ENCODE results near the gene BCDIN3D.

BCDIN3D gene

GRCh38 chr12:49823951-49824350 lies 19.0 kb downstream of the BCDIN3D start:
- no peak for TF ChIP-seq EZH2 (IDR thresholded peaks at IDR 0.05; ENCODE audit: borderline replicate concordance, low read length)
- TF ChIP-seq CTCF (IDR thresholded peaks at IDR 0.05; ENCODE audit: low read length): no peak
- Histone ChIP-seq H4K20me1 (ENCODE audit: insufficient read depth, low read length) (no peaks in the 10 kb centered on the region), H3K4me3 (ENCODE audit: low read depth, low read length, poor library complexity, severe bottlenecking) (no peak overlapping the region)

GRCh38 chr12:49823350-49823749 lies 19.6 kb downstream of the BCDIN3D start:
- Histone ChIP-seq H3K9me2 (ENCODE audit: low read depth, low read length) (no peaks in the 10 kb centered on the region), H3K27me3 (ENCODE audit: insufficient read depth, low read length) (peaks cover 4% of the 10 kb centered on the region; the same call in 1 of the 2 replicates), H3K9ac (ENCODE audit: low read length) (no peak overlapping the region), H4K20me1 (ENCODE audit: insufficient read depth, low read length) (no peaks in the 10 kb centered on the region), H3K4me2 (ENCODE audit: low read length) (no peak overlapping the region), H2AFZ (ENCODE audit: low read length) (no peak overlapping the region), H3K79me2 (ENCODE audit: insufficient read depth, low read length) (no peaks in the 10 kb centered on the region), H3K4me1 (ENCODE audit: insufficient read depth, low read length, severe bottlenecking) (peaks cover 17% of the 10 kb centered on the region), H3K36me3 (ENCODE audit: insufficient read depth, low read length) (no peaks in the 10 kb centered on the region), H3K9me3 (ENCODE audit: low read length) (no peaks in the 10 kb centered on the region), H3K27ac (ENCODE audit: low read depth, low read length, poor library complexity, severe bottlenecking) (no peak overlapping the region), H3K4me3 (ENCODE audit: low read depth, low read length, poor library complexity, severe bottlenecking) (no peak overlapping the region), H3F3A (ENCODE audit: insufficient read depth, low read length) (no peaks in the 10 kb centered on the region)
- TF ChIP-seq EZH2 (IDR thresholded peaks at IDR 0.05; ENCODE audit: borderline replicate concordance, low read length) (no peak), CTCF (IDR thresholded peaks at IDR 0.05; ENCODE audit: low read length) (no peak)

More at GRCh38 chr12:49823951-49824350, 19.0 kb downstream of the BCDIN3D start:
- Histone ChIP-seq H3K27me3 (ENCODE audit: insufficient read depth, low read length) (peaks cover 4% of the 10 kb centered on the region; the same call in 1 of the 2 replicates), H3K4me2 (ENCODE audit: low read length) (no peak overlapping the region), H3K36me3 (ENCODE audit: insufficient read depth, low read length) (no peaks in the 10 kb centered on the region), H3K79me2 (ENCODE audit: insufficient read depth, low read length) (no peaks in the 10 kb centered on the region), H3K9ac (ENCODE audit: low read length) (no peak overlapping the region), H3K9me2 (ENCODE audit: low read depth, low read length) (no peaks in the 10 kb centered on the region), H3K27ac (ENCODE audit: low read depth, low read length, poor library complexity, severe bottlenecking) (no peak overlapping the region), H2AFZ (ENCODE audit: low read length) (no peak overlapping the region), H3K9me3 (ENCODE audit: low read length) (no peaks in the 10 kb centered on the region), H3K4me1 (ENCODE audit: insufficient read depth, low read length, severe bottlenecking) (peaks cover 22% of the 10 kb centered on the region), H3F3A (ENCODE audit: insufficient read depth, low read length) (no peaks in the 10 kb centered on the region)

GRCh38 chr12:49821373-49822287 lies 21.3 kb downstream of the BCDIN3D start:
- Histone ChIP-seq H3K27me3 (ENCODE audit: insufficient read depth, low read length) (no peaks in the 10 kb centered on the region), H3K27ac (ENCODE audit: low read depth, low read length, poor library complexity, severe bottlenecking) (no peak overlapping the region), H3K4me2 (ENCODE audit: low read length) (peak overlapping the region; percentile 4), H3F3A (ENCODE audit: insufficient read depth, low read length) (no peaks in the 10 kb centered on the region), H3K4me3 (ENCODE audit: low read depth, low read length, poor library complexity, severe bottlenecking) (no peak overlapping the region), H3K36me3 (ENCODE audit: insufficient read depth, low read length) (no peaks in the 10 kb centered on the region), H3K9ac (ENCODE audit: low read length) (no peak overlapping the region), H2AFZ (ENCODE audit: low read length) (no peak overlapping the region), H3K79me2 (ENCODE audit: insufficient read depth, low read length) (no peaks in the 10 kb centered on the region), H3K9me2 (ENCODE audit: low read depth, low read length) (no peaks in the 10 kb centered on the region), H3K4me1 (ENCODE audit: insufficient read depth, low read length, severe bottlenecking) (peaks cover 9% of the 10 kb centered on the region), H4K20me1 (ENCODE audit: insufficient read depth, low read length) (no peaks in the 10 kb centered on the region), H3K9me3 (ENCODE audit: low read length) (no peaks in the 10 kb centered on the region)
- TF ChIP-seq CTCF (IDR thresholded peaks at IDR 0.05; ENCODE audit: low read length) (no peak), EZH2 (IDR thresholded peaks at IDR 0.05; ENCODE audit: borderline replicate concordance, low read length) (no peak)

Measured in OCI-LY1 (cell line).